ENCODE data around the gene ZNF28. TPM values are rescaled to one million over a fixed set of nuclear protein-coding genes. Genes with fewer than 3 reads are reported as not detected.
"Not testable (repeated sequence)": the region's sequence is repeated elsewhere in the genome, so short reads cannot be mapped to it uniquely, and the experiment has no call there.

ZNF28 gene
- total and polyA plus RNA-seq, 2 donors (not counting 3 experiments of a cell fraction or from before 2014, with no cell fraction given): 4.2 to 14.9 TPM

DNA sequence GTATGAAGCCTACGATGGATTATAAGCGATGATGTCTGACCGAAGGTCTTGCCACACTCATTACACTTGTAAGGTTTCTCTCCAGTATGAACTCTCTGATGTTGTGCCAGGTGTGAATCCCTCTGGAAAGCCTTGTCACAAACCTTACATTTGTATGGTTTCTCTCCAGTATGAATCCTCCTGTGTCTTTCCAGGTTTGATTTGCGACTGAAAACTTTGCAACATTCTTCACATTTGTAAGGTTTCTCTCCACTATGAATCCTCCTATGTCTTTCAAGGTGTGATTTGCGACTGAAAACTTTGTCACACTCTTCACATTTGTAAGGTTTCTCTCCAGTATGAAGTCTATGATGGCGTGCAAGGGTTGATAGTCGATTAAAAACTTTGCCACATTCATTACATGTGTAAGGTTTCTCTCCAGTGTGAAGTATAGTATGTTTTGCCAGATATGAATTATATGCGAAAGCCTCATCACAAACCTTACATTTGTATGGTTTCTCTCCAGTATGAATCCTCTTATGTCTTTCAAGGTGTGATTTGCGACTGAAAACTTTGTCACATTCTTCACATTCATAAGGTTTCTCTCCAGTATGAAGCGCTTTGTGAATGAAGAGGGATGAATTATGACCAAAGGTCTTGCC is 19.5 kb upstream of the ZNF28 start:
- H3K9ac ChIP-seq (replicated peaks; ENCODE audit: extremely low read depth, insufficient read depth, low read length); H3K79me2 ChIP-seq (ENCODE audit: control insufficient read depth, insufficient read depth, low read length); H3K9me1 ChIP-seq (replicated peaks; ENCODE audit: control insufficient read depth, extremely low read depth, insufficient read depth, low read length); intact Hi-C loops (cut with micrococcal nuclease); H3K27me3 ChIP-seq (ENCODE audit: control insufficient read depth in 2 of 2, insufficient read depth in 2 of 2, low read length in 2 of 2); H3K27ac ChIP-seq (ENCODE audit: insufficient read depth, low read depth, low read length); H2AFZ ChIP-seq (ENCODE audit: low read depth, low read length); H4K20me1 ChIP-seq (replicated peaks; ENCODE audit: control insufficient read depth, extremely low read depth, insufficient read depth, low read length); H3K4me3 ChIP-seq (replicated peaks in 1 of 3; ENCODE audit: insufficient read depth in 1 of 3, low read depth in 1 of 3, low read length in 3 of 3); dilution Hi-C loops (cut with MboI; ENCODE audit: extremely low pct_ligation_motif_present, low sequenced_read_pairs); POLR2A ChIA-PET; H3K4me2 ChIP-seq (ENCODE audit: insufficient read depth, low read length); DNase-seq (ENCODE audit: low read depth, low spot score); CTCF ChIA-PET; H3K4me1 ChIP-seq (ENCODE audit: control insufficient read depth, extremely low read depth, insufficient read depth, low read length): not testable (repeated sequence)
- H3K36me3 ChIP-seq (ENCODE audit: control insufficient read depth in 2 of 2, extremely low read depth in 1 of 2, insufficient read depth in 2 of 2, low read length in 2 of 2): peaks cover 15 to 16% of the 10 kb centered on the region in 2 experiments
- BruUV-seq (replicated peaks): TSS peak; percentile 10
- peaks cover 24% of the 10 kb centered on the region for H3K9me3 ChIP-seq (replicated peaks; ENCODE audit: control insufficient read depth, insufficient read depth, low read length)
- peak; percentile 44 for FAIRE-seq

DNA sequence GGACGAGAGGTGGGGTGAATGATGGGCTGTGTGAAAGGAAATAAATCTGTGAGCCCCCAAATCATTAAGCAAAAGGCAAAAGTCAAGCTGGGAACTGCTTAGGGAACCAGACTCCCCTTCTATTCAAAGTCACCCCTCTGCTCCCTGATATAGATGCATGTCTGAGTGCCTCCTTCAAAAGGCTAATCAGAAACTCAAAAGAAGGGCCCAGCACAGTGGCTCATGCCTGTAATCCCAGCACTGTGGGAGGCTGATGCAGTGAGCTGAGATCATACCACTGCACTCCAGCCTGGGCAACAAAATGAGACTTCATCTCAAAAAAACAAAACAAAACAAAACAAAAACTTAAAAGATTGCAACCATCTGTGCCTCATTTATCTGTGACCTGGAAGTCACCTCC is 12.9 kb upstream of the ZNF28 start:
- H2AFZ ChIP-seq (ENCODE audit: low read depth, low read length); H3K36me3 ChIP-seq (ENCODE audit: control insufficient read depth in 2 of 2, extremely low read depth in 1 of 2, insufficient read depth in 2 of 2, low read length in 2 of 2); dilution Hi-C loops (cut with MboI; ENCODE audit: extremely low pct_ligation_motif_present, low sequenced_read_pairs); H3K79me2 ChIP-seq (ENCODE audit: control insufficient read depth, insufficient read depth, low read length); H3K27me3 ChIP-seq (ENCODE audit: control insufficient read depth in 2 of 2, insufficient read depth in 2 of 2, low read length in 2 of 2); H4K20me1 ChIP-seq (replicated peaks; ENCODE audit: control insufficient read depth, extremely low read depth, insufficient read depth, low read length); BruUV-seq (replicated peaks); H3K9me3 ChIP-seq (replicated peaks; ENCODE audit: control insufficient read depth, insufficient read depth, low read length); H3K9ac ChIP-seq (replicated peaks; ENCODE audit: extremely low read depth, insufficient read depth, low read length); POLR2A ChIA-PET; CTCF ChIA-PET; H3K27ac ChIP-seq (ENCODE audit: insufficient read depth, low read depth, low read length); H3K4me3 ChIP-seq (replicated peaks in 1 of 3; ENCODE audit: insufficient read depth in 1 of 3, low read depth in 1 of 3, low read length in 3 of 3); intact Hi-C loops (cut with micrococcal nuclease); DNase-seq (ENCODE audit: low read depth, low spot score); H3K9me1 ChIP-seq (replicated peaks; ENCODE audit: control insufficient read depth, extremely low read depth, insufficient read depth, low read length); FAIRE-seq; H3K4me1 ChIP-seq (ENCODE audit: control insufficient read depth, extremely low read depth, insufficient read depth, low read length); H3K4me2 ChIP-seq (ENCODE audit: insufficient read depth, low read length): not testable (repeated sequence)

DNA sequence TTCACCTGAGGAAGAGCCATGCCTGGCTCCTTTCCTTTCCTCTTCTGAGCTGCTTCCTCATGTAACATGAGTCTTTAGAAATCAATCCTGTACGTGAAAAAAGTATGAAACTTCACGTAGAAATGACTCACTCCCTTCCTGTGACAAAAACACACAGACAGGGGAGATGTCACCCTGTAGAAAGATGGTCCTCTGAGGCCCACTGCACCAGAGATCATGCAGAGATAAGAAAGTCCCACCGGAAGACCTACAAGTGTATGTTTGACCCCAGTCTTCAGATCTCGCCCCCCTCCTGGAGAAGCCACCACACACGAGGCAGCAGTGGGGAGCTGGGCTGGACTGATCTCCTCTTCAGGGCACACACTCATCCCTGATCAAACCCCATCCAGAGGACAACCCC is 12.1 kb upstream of the ZNF28 start:
- H3K36me3 ChIP-seq (ENCODE audit: control insufficient read depth in 2 of 2, extremely low read depth in 1 of 2, insufficient read depth in 2 of 2, low read length in 2 of 2); FAIRE-seq; H3K4me2 ChIP-seq (ENCODE audit: insufficient read depth, low read length); H3K27me3 ChIP-seq (ENCODE audit: control insufficient read depth in 2 of 2, insufficient read depth in 2 of 2, low read length in 2 of 2); H3K9me3 ChIP-seq (replicated peaks; ENCODE audit: control insufficient read depth, insufficient read depth, low read length); H2AFZ ChIP-seq (ENCODE audit: low read depth, low read length); intact Hi-C loops (cut with micrococcal nuclease); H4K20me1 ChIP-seq (replicated peaks; ENCODE audit: control insufficient read depth, extremely low read depth, insufficient read depth, low read length); H3K9me1 ChIP-seq (replicated peaks; ENCODE audit: control insufficient read depth, extremely low read depth, insufficient read depth, low read length); H3K4me1 ChIP-seq (ENCODE audit: control insufficient read depth, extremely low read depth, insufficient read depth, low read length); CTCF ChIA-PET; DNase-seq (ENCODE audit: low read depth, low spot score); H3K4me3 ChIP-seq (replicated peaks in 1 of 3; ENCODE audit: insufficient read depth in 1 of 3, low read depth in 1 of 3, low read length in 3 of 3); H3K9ac ChIP-seq (replicated peaks; ENCODE audit: extremely low read depth, insufficient read depth, low read length); POLR2A ChIA-PET; dilution Hi-C loops (cut with MboI; ENCODE audit: extremely low pct_ligation_motif_present, low sequenced_read_pairs); BruUV-seq (replicated peaks); H3K79me2 ChIP-seq (ENCODE audit: control insufficient read depth, insufficient read depth, low read length); H3K27ac ChIP-seq (ENCODE audit: insufficient read depth, low read depth, low read length): not testable (repeated sequence)

DNA sequence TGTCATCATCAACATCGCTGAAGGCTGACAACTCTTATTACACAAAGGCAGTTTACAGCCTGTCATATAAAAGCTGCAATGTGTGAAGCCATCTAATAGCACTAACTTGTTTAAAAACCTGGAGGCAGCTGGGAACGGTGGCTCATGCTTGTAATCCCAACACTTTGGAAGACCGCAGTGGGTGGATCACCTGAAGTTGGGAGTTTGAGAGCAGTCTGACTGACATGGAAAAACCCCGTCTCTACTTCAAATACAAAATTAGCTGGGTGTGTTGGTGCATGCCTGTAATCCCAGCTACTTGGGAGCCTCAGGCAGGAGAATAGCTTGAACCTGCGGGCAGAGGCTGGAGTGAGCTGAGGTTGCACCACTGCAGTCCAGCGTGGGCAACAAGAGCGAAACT is 8.4 kb upstream of the ZNF28 start:
- BruUV-seq (replicated peaks); FAIRE-seq; H3K4me2 ChIP-seq (ENCODE audit: insufficient read depth, low read length); CTCF ChIA-PET; H3K9ac ChIP-seq (replicated peaks; ENCODE audit: extremely low read depth, insufficient read depth, low read length); H3K4me3 ChIP-seq (replicated peaks in 1 of 3; ENCODE audit: insufficient read depth in 1 of 3, low read depth in 1 of 3, low read length in 3 of 3); H3K9me3 ChIP-seq (replicated peaks; ENCODE audit: control insufficient read depth, insufficient read depth, low read length); intact Hi-C loops (cut with micrococcal nuclease); H3K79me2 ChIP-seq (ENCODE audit: control insufficient read depth, insufficient read depth, low read length); DNase-seq (ENCODE audit: low read depth, low spot score); H2AFZ ChIP-seq (ENCODE audit: low read depth, low read length); H3K9me1 ChIP-seq (replicated peaks; ENCODE audit: control insufficient read depth, extremely low read depth, insufficient read depth, low read length); POLR2A ChIA-PET; H4K20me1 ChIP-seq (replicated peaks; ENCODE audit: control insufficient read depth, extremely low read depth, insufficient read depth, low read length); H3K4me1 ChIP-seq (ENCODE audit: control insufficient read depth, extremely low read depth, insufficient read depth, low read length); H3K36me3 ChIP-seq (ENCODE audit: control insufficient read depth in 2 of 2, extremely low read depth in 1 of 2, insufficient read depth in 2 of 2, low read length in 2 of 2); H3K27me3 ChIP-seq (ENCODE audit: control insufficient read depth in 2 of 2, insufficient read depth in 2 of 2, low read length in 2 of 2); dilution Hi-C loops (cut with MboI; ENCODE audit: extremely low pct_ligation_motif_present, low sequenced_read_pairs); H3K27ac ChIP-seq (ENCODE audit: insufficient read depth, low read depth, low read length): not testable (repeated sequence)
